Measurements from ENCODE around the gene ADORA2A.

Gene ADORA2A

GRCh38 chr22:24418786-24419474 is 8.5 kb upstream of the ADORA2A start:
- DNase-seq (ENCODE audit: low read depth in 2 of 2) = no peak

GRCh38 chr22:24419475-24419850 is 7.9 kb upstream of the ADORA2A start:
- no peak for DNase-seq (ENCODE audit: low read depth in 2 of 2)

- DNase-seq (ENCODE audit: low read depth in 2 of 2) = no peak
Measured at GRCh38 chr22:24420072-24420976, 7.1 kb upstream of the ADORA2A start.

GRCh38 chr22:24420977-24421343 is 6.4 kb upstream of the ADORA2A start:
- DNase-seq (ENCODE audit: low read depth in 2 of 2) = no peak

- DNase-seq (ENCODE audit: low read depth in 2 of 2) = no peak
Measured at GRCh38 chr22:24421428-24421931, 5.9 kb upstream of the ADORA2A start.

DNA sequence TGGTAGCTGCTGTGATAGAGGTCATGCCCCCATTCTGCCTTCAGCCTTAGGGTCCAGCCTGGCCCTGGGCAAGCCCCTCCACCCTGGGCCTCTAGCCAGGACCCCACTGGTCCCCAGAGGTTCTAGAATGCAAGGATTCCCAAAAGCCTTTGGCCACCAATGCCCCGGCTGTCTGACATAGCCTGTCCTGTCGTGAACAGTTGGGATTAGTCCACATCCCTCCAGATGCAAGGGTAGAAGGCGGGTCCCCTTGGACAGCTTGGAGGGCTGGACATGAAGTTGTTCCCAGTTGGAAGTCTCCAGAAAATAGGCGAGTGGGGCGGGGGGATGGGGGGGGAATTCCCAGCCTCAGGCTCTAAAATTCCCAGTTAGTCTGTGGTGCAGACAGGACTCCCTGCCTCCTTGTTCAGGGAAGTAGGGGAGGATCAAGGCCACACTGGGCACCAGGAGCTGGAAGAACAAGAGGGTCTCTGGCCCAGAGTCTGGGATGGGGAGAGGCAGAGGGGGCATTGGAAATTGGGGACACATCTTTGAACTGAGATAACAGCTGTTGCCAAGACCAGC is 5.2 kb upstream of the ADORA2A start:
- DNase-seq (ENCODE audit: low read depth in 2 of 2) = no peak

DNA sequence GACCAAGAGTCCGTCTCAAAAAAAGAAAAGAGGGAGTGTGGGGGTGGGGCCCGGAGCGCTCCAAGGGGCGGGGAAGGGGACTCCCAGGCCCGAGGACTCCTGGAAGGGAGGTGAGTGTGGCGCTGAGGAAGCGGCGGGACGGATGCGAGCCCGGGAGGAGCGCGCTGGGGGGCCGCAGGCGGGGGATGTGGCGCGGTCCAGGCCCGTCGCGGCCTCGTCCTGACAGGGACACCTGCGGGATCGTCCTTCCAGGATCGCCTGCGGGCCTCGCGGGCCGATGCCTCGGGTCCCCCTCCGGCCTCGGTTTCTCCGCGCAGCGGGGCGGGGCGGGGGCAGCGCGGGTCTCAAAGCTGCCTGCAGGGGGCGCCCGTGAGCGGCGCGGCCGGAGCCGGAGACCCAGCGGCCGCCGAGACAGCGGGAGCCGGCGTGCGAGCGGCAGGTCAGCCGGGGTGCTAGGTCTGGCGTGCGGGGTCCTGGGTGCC is 3.8 kb upstream of the ADORA2A start:
- DNase-seq (ENCODE audit: low read depth in 2 of 2) = peak; percentile 54 to 65

- peak in 1 of 2 donors; percentile 39 for DNase-seq (ENCODE audit: low read depth in 2 of 2)
Measured at GRCh38 chr22:24424001-24424900, 3.1 kb upstream of the ADORA2A start.

DNA sequence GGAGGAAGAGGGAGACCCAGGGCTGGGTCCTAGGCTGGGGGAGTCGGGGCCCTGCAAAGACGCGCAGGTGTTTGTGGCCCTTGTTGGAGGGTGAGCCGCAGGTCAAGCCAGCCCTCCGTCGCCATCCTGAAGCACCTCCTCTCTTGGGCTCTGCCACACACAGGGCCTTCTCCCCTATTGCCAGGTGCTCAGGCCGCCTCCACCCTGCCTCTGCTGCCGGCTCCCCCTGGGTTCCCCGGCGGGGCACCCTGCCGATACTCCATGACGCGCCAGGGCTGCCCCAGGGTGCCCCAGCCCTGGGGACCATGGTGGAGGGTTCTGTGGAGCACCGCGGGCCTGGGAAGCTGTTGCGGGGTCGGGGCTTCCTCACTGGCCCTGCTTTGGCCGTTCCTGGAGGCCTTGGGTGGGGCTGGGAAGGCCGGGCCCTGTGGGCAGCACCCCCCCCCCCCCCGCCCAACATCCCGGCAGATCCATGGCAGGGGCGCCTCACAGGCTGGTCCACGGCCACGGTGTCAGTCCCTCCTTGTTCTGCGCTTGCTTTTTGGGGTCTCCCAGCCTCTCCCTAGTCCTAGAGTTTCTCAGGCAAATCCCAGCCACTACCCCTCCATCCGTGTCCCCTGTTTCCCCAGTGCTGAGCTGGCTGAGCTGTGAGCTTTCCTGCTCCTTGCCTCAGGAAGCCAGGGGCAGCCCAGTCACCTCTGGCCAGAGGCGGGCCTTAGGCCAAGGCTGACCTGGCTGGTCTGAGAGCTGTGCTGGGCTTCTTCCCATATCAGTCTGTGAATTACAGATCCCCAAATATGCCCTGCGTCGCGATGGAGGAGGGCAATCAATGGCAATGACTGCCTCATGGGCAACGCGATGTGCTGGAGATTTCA is 2.3 kb upstream of the ADORA2A start:
- DNase-seq (ENCODE audit: low read depth in 2 of 2) = no peak

GRCh38 chr22:24426436-24426835 is 963 bp upstream of the ADORA2A start:
- DNase-seq (ENCODE audit: low read depth in 2 of 2) = no peak

DNA sequence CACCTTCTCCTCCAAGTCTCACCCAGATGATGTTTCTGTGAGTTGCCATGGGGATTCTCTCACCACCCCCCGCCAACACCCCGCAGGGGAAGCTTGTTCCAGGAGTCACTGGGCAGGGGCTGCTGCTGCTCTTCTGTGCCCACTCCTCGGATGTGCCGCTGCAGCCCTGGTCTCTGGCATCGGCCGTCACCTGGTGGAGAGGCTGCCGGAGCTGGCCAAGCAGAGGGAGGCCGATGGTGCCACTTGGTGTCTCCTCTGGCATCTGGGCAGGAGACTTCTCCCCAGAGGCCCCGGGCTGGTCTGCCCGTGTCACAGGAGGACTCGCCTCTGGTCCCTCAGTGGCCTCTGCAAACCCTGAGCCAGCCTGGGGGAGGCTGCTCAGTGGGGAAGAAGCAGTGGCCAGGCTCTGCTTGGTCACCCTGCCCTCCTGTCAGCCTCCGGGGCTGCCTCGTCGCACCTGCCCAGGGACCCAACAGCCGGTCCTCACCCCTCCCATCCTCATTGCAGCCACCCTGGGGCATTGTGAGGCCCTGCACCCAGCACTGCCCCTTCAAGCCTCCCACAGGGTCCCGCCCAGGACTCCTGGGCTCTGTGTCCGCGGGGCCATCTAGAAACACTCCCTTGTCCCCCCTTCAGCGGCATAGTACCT is 424 bp upstream of the ADORA2A start:
- DNase-seq (ENCODE audit: low read depth in 2 of 2) = no peak

DNA sequence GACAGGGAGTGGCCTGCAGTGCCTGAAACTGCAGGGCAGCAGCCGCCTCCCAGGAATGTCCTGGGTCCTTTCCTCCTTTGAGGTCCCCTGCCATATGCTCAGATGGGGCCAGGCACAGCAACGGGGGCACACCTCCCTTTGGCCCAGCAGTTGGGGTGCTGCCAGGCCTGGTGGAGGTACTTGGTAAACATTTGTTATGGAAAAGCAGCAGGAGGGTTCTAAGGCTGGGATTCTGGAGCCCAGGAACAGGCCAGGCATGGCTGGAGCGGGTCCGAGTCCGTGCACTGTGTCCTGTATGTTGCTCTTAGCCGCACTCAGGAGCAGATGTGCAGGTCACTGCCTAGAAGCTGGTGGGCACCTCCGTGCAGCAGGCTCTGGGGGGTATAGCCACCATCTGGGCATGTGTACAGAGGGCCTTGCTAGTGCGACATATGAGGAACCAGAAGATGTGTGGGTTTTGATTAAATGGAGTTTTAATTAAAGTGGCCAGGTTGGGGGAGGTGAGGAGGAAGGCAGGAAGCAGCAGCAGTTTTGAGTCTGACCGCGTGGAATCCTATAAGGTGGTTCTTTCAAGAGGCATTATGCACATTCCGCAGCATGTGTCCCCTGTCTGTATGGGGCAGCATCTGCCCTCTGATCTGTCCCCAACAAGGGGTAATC is 1.5 kb downstream of the ADORA2A start:
- no peak for DNase-seq (ENCODE audit: low read depth in 2 of 2)

DNA sequence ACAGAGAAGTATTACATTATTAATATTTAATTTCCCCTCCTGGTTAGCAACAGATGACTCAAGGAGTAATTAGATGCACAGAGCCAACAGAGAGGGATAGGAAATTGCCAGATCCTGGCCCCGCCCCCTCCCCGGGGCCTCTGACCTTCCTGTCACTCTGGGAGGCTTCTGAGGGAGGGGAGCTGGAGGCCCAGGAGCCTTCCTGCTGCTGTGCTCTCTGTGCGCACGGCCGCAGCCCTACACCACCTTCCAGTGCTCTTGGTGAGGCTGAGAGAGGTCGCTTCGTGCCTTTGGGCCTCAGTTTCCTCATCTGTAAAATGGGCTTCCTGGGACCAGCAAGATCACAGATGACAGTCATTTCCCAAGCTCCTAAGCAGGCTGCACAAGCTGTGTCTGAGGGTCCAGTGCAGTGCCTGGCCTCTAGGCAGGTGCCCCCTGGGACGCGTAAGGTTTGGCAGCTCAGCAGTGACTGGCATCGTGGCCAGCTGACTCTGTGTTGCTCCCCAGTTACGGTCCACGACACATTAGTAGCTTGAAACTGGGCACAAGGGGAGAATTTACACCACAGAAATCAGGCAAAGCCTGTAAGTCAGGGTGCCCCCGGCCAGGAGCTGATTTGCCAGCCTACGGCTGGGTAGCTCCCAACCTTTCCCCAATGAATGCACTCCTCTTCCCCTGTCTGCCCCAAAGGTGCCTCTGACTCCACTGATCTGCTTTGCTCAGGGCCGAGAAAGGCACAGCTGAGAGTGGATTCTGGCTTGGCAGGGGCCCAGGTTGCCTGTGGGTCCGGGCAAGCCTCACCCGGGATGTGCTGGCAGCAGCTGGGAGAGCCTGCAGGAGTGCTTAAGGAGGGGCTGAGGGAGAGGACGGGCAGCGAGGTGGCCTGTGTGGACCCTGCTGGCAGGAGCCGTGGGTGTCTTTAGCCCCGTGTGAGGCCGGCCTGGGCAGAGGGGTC is 2.3 kb downstream of the ADORA2A start:
- DNase-seq (ENCODE audit: low read depth in 2 of 2) = peak; percentile 64 to 68

GRCh38 chr22:24430431-24431308 is 3.3 kb downstream of the ADORA2A start:
- DNase-seq (ENCODE audit: low read depth in 2 of 2) = no peak

DNA sequence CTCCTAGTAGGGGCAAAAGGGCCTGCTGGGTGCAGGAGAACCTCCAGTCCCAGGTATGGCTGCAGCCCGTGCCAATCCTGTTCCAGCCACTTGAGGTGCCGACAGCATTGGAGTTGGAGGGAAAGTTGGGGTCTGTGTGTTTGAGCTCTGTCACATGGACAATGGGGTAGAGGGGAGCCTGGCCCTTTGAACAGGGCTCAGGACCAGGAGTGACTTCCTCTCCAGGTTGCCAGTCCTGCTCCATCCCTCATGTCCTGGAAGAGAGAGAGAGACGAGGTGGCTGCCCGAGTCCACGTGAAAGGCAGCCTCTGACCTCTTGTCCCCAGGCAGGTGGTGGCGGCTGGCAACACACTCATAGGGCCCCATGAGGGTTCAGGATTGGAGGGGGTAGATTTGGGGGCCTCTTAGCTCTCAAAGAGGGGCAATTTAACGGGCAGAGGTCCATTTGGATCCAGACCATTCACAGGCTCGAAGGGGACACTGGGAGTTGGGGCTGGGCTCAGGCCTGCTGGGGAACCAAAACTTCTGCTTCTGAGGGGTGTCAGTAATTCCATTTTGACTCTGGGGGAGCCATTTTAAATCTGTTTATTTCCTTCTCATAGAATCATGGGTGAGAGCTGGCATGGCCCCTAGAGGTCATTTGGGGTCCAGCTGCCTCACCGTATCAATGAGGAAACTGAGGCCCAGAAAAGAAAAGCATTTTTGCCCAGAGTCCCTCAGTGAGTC is 4.1 kb downstream of the ADORA2A start:
- DNase-seq (ENCODE audit: low read depth in 2 of 2) = no peak

DNA sequence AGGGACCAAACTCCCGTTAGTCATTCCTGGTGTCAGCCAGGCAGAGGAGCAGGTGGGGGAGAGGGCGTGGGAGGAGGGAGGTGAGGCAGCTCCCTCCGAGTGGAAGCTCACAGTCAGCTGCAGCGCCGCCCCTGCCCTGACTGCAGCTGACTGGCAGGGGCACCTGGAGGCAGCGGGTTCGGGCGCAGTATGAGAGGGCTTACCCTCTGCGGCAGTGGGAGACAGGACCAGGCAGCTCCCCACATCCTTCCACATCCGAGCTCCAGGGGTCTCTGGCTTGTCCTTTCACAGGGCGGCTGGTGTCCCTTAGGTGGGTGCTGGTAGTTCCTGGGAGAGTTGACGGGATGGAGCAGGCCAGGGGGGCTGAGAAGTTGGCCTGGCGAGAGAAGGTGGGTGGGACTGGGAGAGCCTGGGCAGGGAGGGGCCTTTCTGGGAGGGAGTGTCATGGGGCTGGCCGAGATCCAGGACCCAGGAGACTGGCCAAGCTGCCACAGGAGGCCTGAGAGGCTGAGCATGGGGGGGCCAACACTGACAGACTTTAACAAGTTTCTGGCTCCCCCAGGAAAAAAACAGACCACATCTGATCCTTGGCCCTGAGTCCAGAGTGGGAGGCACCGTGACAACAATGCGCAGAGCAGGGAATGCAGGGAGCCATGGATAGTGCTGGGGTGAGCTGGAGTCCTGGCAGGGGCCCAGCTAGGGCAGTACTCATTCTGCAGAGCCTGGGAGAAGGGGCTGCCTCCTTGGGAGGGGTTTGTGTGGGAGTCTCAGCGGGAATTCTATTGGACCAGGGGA is 4.9 kb downstream of the ADORA2A start:
- DNase-seq (ENCODE audit: low read depth in 2 of 2) = no peak

Measured in stimulated activated CD4-positive, alpha-beta T cell treated with anti-CD3 and anti-CD28 coated beads, Interleukin-4, amount 100 ng/mL, for 48 hours (primary cell).